Mesodermal cell (in vitro differentiated cells): ENCODE data around the gene IMMP2L.

Source experiments
- H3K27ac ChIP-seq: 2 replicates; pipeline ENCODE4 v1.7.0; 2013; ENCODE audit warnings: mild to moderate bottlenecking, low read depth, low read length, moderate library complexity; ENCODE audit not compliant: severe bottlenecking
- H3K36me3 ChIP-seq: 2 replicates; pipeline ENCODE4 v1.7.1; 2013; ENCODE audit warnings: mild to moderate bottlenecking, low read length, moderate library complexity; ENCODE audit not compliant: control insufficient read depth, insufficient read depth
- H3K4me1 ChIP-seq: one replicate; pipeline ENCODE4 v1.7.1; 2013; ENCODE audit warnings: mild to moderate bottlenecking, low read length; ENCODE audit not compliant: insufficient read depth, control insufficient read depth, poor library complexity, severe bottlenecking
- H3K4me3 ChIP-seq: 2 replicates; pipeline ENCODE4 v1.7.0; 2013; ENCODE audit warnings: low read length, control low read depth, mild to moderate bottlenecking; ENCODE audit not compliant: insufficient read depth, poor library complexity, severe bottlenecking; ENCODE audit errors: extremely low read depth
- H3K9me3 ChIP-seq: 2 replicates; pipeline ENCODE4 v1.7.1; 2013; ENCODE audit warnings: mild to moderate bottlenecking, low read length, moderate library complexity; ENCODE audit not compliant: control insufficient read depth
- WGBS, 2 experiments: methylation state at CpG; one replicate each; pipeline ENCODE4 v1.1.5; 2013; ENCODE audit warnings: missing lambda C conversion rate in 2 of 2; ENCODE audit not compliant: insufficient coverage in 2 of 2; 5-methylcytosine and 5-hydroxymethylcytosine counted together

Gene IMMP2L

GRCh38 chr7:111063166-111063565, 499.1 kb downstream of the IMMP2L start:
- WGBS, 2 experiments = 86 to 92% methylated on average over 1 of the region's 1 CpG
- Histone ChIP-seq H3K9me3 (peaks cover 20% of the 10 kb centered on the region), H3K36me3 (no peaks in the 10 kb centered on the region), H3K27ac (no peak overlapping the region), H3K4me3 (no peak overlapping the region), H3K4me1 (no peaks in the 10 kb centered on the region)

GRCh38 chr7:111059833-111060232, 502.5 kb downstream of the IMMP2L start:
- no peak overlapping the region for H3K27ac ChIP-seq
- H3K4me3 ChIP-seq = no peak overlapping the region
- H3K9me3 ChIP-seq = peaks cover 20% of the 10 kb centered on the region
- H3K4me1 ChIP-seq = no peaks in the 10 kb centered on the region
- H3K36me3 ChIP-seq = no peaks in the 10 kb centered on the region

- Histone ChIP-seq H3K27ac (no peak overlapping the region), H3K4me1 (no peaks in the 10 kb centered on the region), H3K4me3 (no peak overlapping the region), H3K9me3 (peaks cover 1% of the 10 kb centered on the region), H3K36me3 (no peaks in the 10 kb centered on the region)
- 91% methylated on average over 3 of the region's 4 CpGs; no CpG with 5 or more reads in 1 of the 2 experiments for WGBS, 2 experiments
These were observed 505.2 kb downstream of the IMMP2L start for GRCh38 chr7:111057066-111057465.

- 80% methylated on average over 1 of the region's 2 CpGs; no CpG with 5 or more reads in 1 of the 2 experiments for WGBS, 2 experiments
- Histone ChIP-seq H3K9me3 (no peaks in the 10 kb centered on the region), H3K4me1 (no peaks in the 10 kb centered on the region), H3K27ac (no peak overlapping the region), H3K4me3 (no peak overlapping the region), H3K36me3 (no peaks in the 10 kb centered on the region)
These were observed 505.9 kb downstream of the IMMP2L start for GRCh38 chr7:111056371-111056770.

GRCh38 chr7:111053035-111053434, 509.3 kb downstream of the IMMP2L start:
- WGBS, 2 experiments = 88 to 100% methylated on average over 1 to 2 of the region's 2 CpGs
- Histone ChIP-seq H3K27ac (no peak overlapping the region), H3K36me3 (no peaks in the 10 kb centered on the region), H3K4me3 (no peak overlapping the region), H3K4me1 (no peaks in the 10 kb centered on the region), H3K9me3 (no peaks in the 10 kb centered on the region)

GRCh38 chr7:111051832-111052231, 510.5 kb downstream of the IMMP2L start:
- H3K27ac ChIP-seq = no peak overlapping the region
- H3K9me3 ChIP-seq = no peaks in the 10 kb centered on the region
- no peak overlapping the region for H3K4me3 ChIP-seq
- no peaks in the 10 kb centered on the region for H3K4me1 ChIP-seq
- no peaks in the 10 kb centered on the region for H3K36me3 ChIP-seq
- 33% methylated on average over 1 of the region's 1 CpG; no CpG with 5 or more reads in 1 of the 2 experiments for WGBS, 2 experiments

GRCh38 chr7:111050875-111051416, 511.3 kb downstream of the IMMP2L start:
- no CpG with 5 or more reads among the region's 2 CpGs for WGBS, 2 experiments
- no peaks in the 10 kb centered on the region for H3K9me3 ChIP-seq
- H3K36me3 ChIP-seq = no peaks in the 10 kb centered on the region
- no peaks in the 10 kb centered on the region for H3K4me1 ChIP-seq
- H3K27ac ChIP-seq = peak overlapping the region; percentile 3
- H3K4me3 ChIP-seq = no peak overlapping the region

- 72% methylated on average over 2 of the region's 7 CpGs; no CpG with 5 or more reads in 1 of the 2 experiments for WGBS, 2 experiments
- no peaks in the 10 kb centered on the region for H3K9me3 ChIP-seq
These were observed 512.2 kb downstream of the IMMP2L start for GRCh38 chr7:111049971-111050680.

GRCh38 chr7:111047595-111047994, 514.7 kb downstream of the IMMP2L start:
- no peaks in the 10 kb centered on the region for H3K36me3 ChIP-seq
- WGBS, 2 experiments = 89 to 92% methylated on average over 2 of the region's 4 CpGs
- H3K27ac ChIP-seq = no peak overlapping the region
- H3K4me3 ChIP-seq = no peak overlapping the region
- H3K4me1 ChIP-seq = no peaks in the 10 kb centered on the region
- H3K9me3 ChIP-seq = no peaks in the 10 kb centered on the region

More at GRCh38 chr7:111049971-111050680, 512.2 kb downstream of the IMMP2L start:
- Histone ChIP-seq H3K36me3 (no peaks in the 10 kb centered on the region), H3K4me1 (no peaks in the 10 kb centered on the region), H3K4me3 (no peak overlapping the region), H3K27ac (peak overlapping the region; percentile 37)

- Histone ChIP-seq H3K27ac (no peak overlapping the region), H3K9me3 (no peaks in the 10 kb centered on the region), H3K36me3 (no peaks in the 10 kb centered on the region), H3K4me1 (no peaks in the 10 kb centered on the region), H3K4me3 (no peak overlapping the region)
These were observed 516.8 kb downstream of the IMMP2L start for GRCh38 chr7:111045449-111045848.

- Histone ChIP-seq H3K27ac (no peak overlapping the region), H3K4me1 (no peaks in the 10 kb centered on the region), H3K4me3 (no peak overlapping the region), H3K36me3 (no peaks in the 10 kb centered on the region), H3K9me3 (no peaks in the 10 kb centered on the region)
- no CpG with 5 or more reads among the region's 1 CpG for WGBS, 2 experiments
These were observed 518.7 kb downstream of the IMMP2L start for GRCh38 chr7:111043561-111043960.
